Breast epithelium (tissue), 3 donors: ENCODE results near the gene KMT5C.

Experiments used
- POLR2A ChIP-seq: fragments of 450-650 bp; IDR thresholded peaks from one replicate; pipeline ENCODE4 v1.6.1; 2016; ENCODE audit warnings: antibody characterized with exemption, mild to moderate bottlenecking, moderate library complexity
- POLR2AphosphoS5 ChIP-seq, 3 donors: sonication (generic); formaldehyde crosslinking; IDR thresholded peaks; one replicate each; pipeline ENCODE4 v1.6.1; 2017; ENCODE audit warnings: antibody characterized with exemption in 3 of 3
- TF ChIP-seq, protein P1 (sequence below), 3 donors: fragments of 450-650 bp; IDR thresholded peaks; one replicate each; pipeline ENCODE4 v1.5.1; 2016 to 2017; ENCODE audit warnings: antibody characterized with exemption in 3 of 3, mild to moderate bottlenecking in 3 of 3, moderate library complexity in 3 of 3

DNA sequence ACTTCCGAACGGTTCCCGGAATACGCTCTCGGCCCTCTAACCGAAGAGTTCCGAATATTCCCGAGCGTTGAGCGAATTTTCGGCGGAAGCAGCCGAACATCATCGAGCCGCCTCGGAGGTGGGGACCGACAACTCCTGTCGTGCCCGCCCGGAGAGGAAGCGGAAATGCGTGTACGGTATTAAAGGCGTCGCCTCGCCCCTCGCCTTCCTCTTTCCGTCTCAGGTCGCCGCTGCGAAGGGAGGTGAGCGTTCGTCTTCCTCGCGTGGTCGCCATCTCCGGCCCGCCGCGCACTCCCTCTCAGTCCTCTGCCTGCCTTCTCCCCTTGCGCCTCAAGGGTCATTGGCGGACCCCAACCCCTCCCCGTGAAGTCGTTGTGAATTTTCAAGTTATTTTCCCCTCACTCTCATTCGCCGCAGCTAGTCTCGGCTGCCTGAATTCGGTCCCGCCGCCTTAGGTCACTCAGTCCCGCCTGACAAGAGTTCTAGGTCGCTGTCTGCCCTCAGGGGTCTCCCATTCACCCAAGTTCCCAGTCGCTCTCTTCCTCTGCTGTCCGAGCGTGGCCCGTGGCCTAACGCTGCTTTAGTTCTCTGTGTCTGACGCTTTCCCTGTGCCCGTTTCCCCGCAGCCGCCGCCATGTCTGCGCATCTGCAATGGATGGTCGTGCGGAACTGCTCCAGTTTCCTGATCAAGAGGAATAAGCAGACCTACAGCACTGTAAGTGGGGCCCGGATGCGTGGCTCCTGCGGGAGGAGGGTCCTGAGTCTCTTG is 46.2 kb downstream of the KMT5C start, which contains the start of gene RPL28:
- TF ChIP-seq, protein P1, sequence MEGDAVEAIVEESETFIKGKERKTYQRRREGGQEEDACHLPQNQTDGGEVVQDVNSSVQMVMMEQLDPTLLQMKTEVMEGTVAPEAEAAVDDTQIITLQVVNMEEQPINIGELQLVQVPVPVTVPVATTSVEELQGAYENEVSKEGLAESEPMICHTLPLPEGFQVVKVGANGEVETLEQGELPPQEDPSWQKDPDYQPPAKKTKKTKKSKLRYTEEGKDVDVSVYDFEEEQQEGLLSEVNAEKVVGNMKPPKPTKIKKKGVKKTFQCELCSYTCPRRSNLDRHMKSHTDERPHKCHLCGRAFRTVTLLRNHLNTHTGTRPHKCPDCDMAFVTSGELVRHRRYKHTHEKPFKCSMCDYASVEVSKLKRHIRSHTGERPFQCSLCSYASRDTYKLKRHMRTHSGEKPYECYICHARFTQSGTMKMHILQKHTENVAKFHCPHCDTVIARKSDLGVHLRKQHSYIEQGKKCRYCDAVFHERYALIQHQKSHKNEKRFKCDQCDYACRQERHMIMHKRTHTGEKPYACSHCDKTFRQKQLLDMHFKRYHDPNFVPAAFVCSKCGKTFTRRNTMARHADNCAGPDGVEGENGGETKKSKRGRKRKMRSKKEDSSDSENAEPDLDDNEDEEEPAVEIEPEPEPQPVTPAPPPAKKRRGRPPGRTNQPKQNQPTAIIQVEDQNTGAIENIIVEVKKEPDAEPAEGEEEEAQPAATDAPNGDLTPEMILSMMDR (IDR thresholded peaks at IDR 0.05), result no peak
- TF ChIP-seq POLR2AphosphoS5 (IDR thresholded peaks at IDR 0.05) (peak; percentile 99 to 100 (median 100)), POLR2A (peak; percentile 96)
